Smooth muscle cell (in vitro differentiated cells): ENCODE results near the gene HP1BP3. TPM values are rescaled to one million over a fixed set of nuclear protein-coding genes. Genes with fewer than 3 reads are reported as not detected.

Experiments used
- DNase-seq: peaks from one replicate; lab custom pipeline; 2025; ENCODE audit not compliant: unreplicated experiment; lab: John Stamatoyannopoulos, UW
- H2AFZ ChIP-seq: fragments of 200-600 bp; sonication (generic); 2 replicates; pipeline ENCODE4 v1.6.0; 2016; ENCODE audit warnings: antibody characterized with exemption, low read depth, mild to moderate bottlenecking
- H3F3A ChIP-seq: fragments of 200-600 bp; sonication (generic); 2 replicates; pipeline ENCODE4 v1.6.0; 2017; ENCODE audit warnings: antibody characterized with exemption, low read depth
- H3K27ac ChIP-seq: fragments of 200-600 bp; sonication (generic); 2 replicates; pipeline ENCODE4 v1.5.1; 2016; ENCODE audit warnings: low read depth, mild to moderate bottlenecking
- H3K27me3 ChIP-seq: fragments of 200-600 bp; sonication (generic); 2 replicates; pipeline ENCODE4 v1.6.1; 2016; ENCODE audit warnings: low read depth, mild to moderate bottlenecking
- H3K36me3 ChIP-seq: fragments of 200-600 bp; sonication (generic); 2 replicates; pipeline ENCODE4 v1.5.1; 2016; ENCODE audit warnings: low read depth
- H3K4me1 ChIP-seq: fragments of 200-600 bp; sonication (generic); 2 replicates; pipeline ENCODE4 v1.5.1; 2016; ENCODE audit warnings: low read depth
- H3K4me2 ChIP-seq: fragments of 200-600 bp; sonication (generic); 2 replicates; pipeline ENCODE4 v1.6.0; 2016; ENCODE audit warnings: mild to moderate bottlenecking
- H3K4me3 ChIP-seq: fragments of 200-600 bp; sonication (generic); 2 replicates; pipeline ENCODE4 v1.5.1; 2016; ENCODE audit warnings: mild to moderate bottlenecking
- H3K79me2 ChIP-seq: fragments of 200-600 bp; sonication (generic); 2 replicates; pipeline ENCODE4 v1.6.0; 2016; ENCODE audit warnings: low read depth, mild to moderate bottlenecking
- H3K9ac ChIP-seq: fragments of 200-600 bp; sonication (generic); 2 replicates; pipeline ENCODE4 v1.6.0; 2016; ENCODE audit warnings: low read depth
- H3K9me3 ChIP-seq: fragments of 200-600 bp; sonication (generic); replicated peaks from 2 replicates; pipeline ENCODE4 v1.5.1; 2016; ENCODE audit warnings: low read depth
- H4K20me1 ChIP-seq: fragments of 200-600 bp; sonication (generic); 2 replicates; pipeline ENCODE4 v1.6.0; 2016; ENCODE audit warnings: low read depth
- CTCF ChIP-seq: fragments of 200-600 bp; sonication (generic); IDR thresholded peaks from 2 replicates; pipeline ENCODE4 v1.5.1; 2017; ENCODE audit warnings: borderline replicate concordance, mild to moderate bottlenecking, antibody characterized with exemption; ENCODE audit not compliant: insufficient read depth, poor library complexity, severe bottlenecking
- WGBS: methylation state at CpG from one replicate; pipeline ENCODE4 v1.1.7; 2016; ENCODE audit warnings: low lambda C conversion rate; 5-methylcytosine and 5-hydroxymethylcytosine counted together
- polyA plus RNA-seq: library from polyadenylated mRNA; unstranded; fragments of >200 nt; fragmentation: Nextera tagmentation; extraction: Ambion mirVana; gene quantifications from 2 replicates; pipeline ENCODE4 v1.2.1, GENCODE V29; 2016
- total RNA-seq: library from RNA; depleted of rRNA; stranded (reverse); fragments of >200 nt; gene quantifications from 2 replicates; pipeline ENCODE4 v1.2.3, GENCODE V29; 2014

The HP1BP3 gene
- total and polyA plus RNA-seq, 2 experiments from 2014 or later, result 77.9 to 110 TPM

- WGBS, result 92% methylated on average over 4 of the region's 4 CpGs
Observed at GRCh38 chr1:20703124-20703756, 83.9 kb downstream of the HP1BP3 start.

GRCh38 chr1:20702416-20702815, 84.7 kb downstream of the HP1BP3 start:
- H3K4me3 ChIP-seq, result no peak overlapping the region
- H3K36me3 ChIP-seq, result no peaks in the 10 kb centered on the region
- no peak for DNase-seq
- WGBS, result 96% methylated on average over 1 of the region's 1 CpG
- no peak overlapping the region for H3K27ac ChIP-seq
- no peaks in the 10 kb centered on the region for H3K79me2 ChIP-seq
- no peaks in the 10 kb centered on the region for H4K20me1 ChIP-seq
- H3K4me2 ChIP-seq, result no peak overlapping the region
- H3K4me1 ChIP-seq, result no peaks in the 10 kb centered on the region
- TF ChIP-seq CTCF, result no peak
- H3K9me3 ChIP-seq, result no peaks in the 10 kb centered on the region
- peaks cover 17% of the 10 kb centered on the region for H3F3A ChIP-seq
- no peaks in the 10 kb centered on the region for H3K27me3 ChIP-seq
- no peak overlapping the region for H2AFZ ChIP-seq
- no peak overlapping the region for H3K9ac ChIP-seq

More at GRCh38 chr1:20703124-20703756, 83.9 kb downstream of the HP1BP3 start:
- H3K27me3 ChIP-seq, result no peaks in the 10 kb centered on the region
- H3K36me3 ChIP-seq, result no peaks in the 10 kb centered on the region
- H3K27ac ChIP-seq, result no peak overlapping the region
- DNase-seq, result no peak
- no peak overlapping the region for H3K4me3 ChIP-seq
- peaks cover 16% of the 10 kb centered on the region for H3F3A ChIP-seq
- H3K4me1 ChIP-seq, result no peaks in the 10 kb centered on the region
- H3K9me3 ChIP-seq, result no peaks in the 10 kb centered on the region
- H4K20me1 ChIP-seq, result no peaks in the 10 kb centered on the region
- H3K4me2 ChIP-seq, result no peak overlapping the region
- no peak overlapping the region for H3K9ac ChIP-seq
- no peaks in the 10 kb centered on the region for H3K79me2 ChIP-seq
- no peak overlapping the region for H2AFZ ChIP-seq
- TF ChIP-seq CTCF, result no peak

- Histone ChIP-seq H3K79me2 (no peaks in the 10 kb centered on the region), H2AFZ (no peak overlapping the region), H3K4me2 (no peak overlapping the region), H3K9ac (no peak overlapping the region), H3K9me3 (no peaks in the 10 kb centered on the region), H3K36me3 (no peaks in the 10 kb centered on the region), H3K27ac (no peak overlapping the region), H3K4me3 (no peak overlapping the region), H3K4me1 (no peaks in the 10 kb centered on the region), H4K20me1 (no peaks in the 10 kb centered on the region), H3K27me3 (no peaks in the 10 kb centered on the region), H3F3A (peaks cover 12% of the 10 kb centered on the region)
- no peak for TF ChIP-seq CTCF
- DNase-seq, result no peak
- WGBS, result 81% methylated on average over 5 of the region's 5 CpGs
Observed at GRCh38 chr1:20701847-20702246, 85.3 kb downstream of the HP1BP3 start.

- no peaks in the 10 kb centered on the region for H3K79me2 ChIP-seq
- H3K27me3 ChIP-seq, result no peaks in the 10 kb centered on the region
- no peak overlapping the region for H3K27ac ChIP-seq
- H3K9ac ChIP-seq, result no peak overlapping the region
- H3F3A ChIP-seq, result peaks cover 8% of the 10 kb centered on the region
- no peak for DNase-seq
- H2AFZ ChIP-seq, result no peak overlapping the region
- H3K4me1 ChIP-seq, result no peaks in the 10 kb centered on the region
- TF ChIP-seq CTCF, result no peak
- no peak overlapping the region for H3K4me3 ChIP-seq
- WGBS, result 97% methylated on average over 9 of the region's 9 CpGs
- no peak overlapping the region for H3K4me2 ChIP-seq
- H4K20me1 ChIP-seq, result no peaks in the 10 kb centered on the region
- H3K9me3 ChIP-seq, result no peaks in the 10 kb centered on the region
- no peaks in the 10 kb centered on the region for H3K36me3 ChIP-seq
Observed at GRCh38 chr1:20701446-20701845, 85.7 kb downstream of the HP1BP3 start.
